H9 (cell line): ENCODE results near the gene HS6ST1. TPM values are rescaled to one million over a fixed set of nuclear protein-coding genes. Genes with fewer than 3 reads are reported as not detected.

Source experiments
- DNase-seq: peaks from one replicate; pipeline ENCODE4 v3.0.0-alpha.2; 2017
- H2AFZ ChIP-seq: one replicate; pipeline ENCODE4 v1.6.1; 2013; ENCODE audit warnings: mild to moderate bottlenecking, low read length, control low read depth, moderate library complexity
- H2AK5ac ChIP-seq: 2 replicates; pipeline ENCODE4 v1.6.1; 2013; ENCODE audit warnings: low read length, control low read depth, mixed read lengths; ENCODE audit not compliant: insufficient read length
- H2BK120ac ChIP-seq: one replicate; pipeline ENCODE4 v1.6.1; 2013; ENCODE audit warnings: low read depth, mild to moderate bottlenecking, low read length, control low read depth, inconsistent platforms; ENCODE audit not compliant: poor library complexity, severe bottlenecking
- H2BK12ac ChIP-seq: 2 replicates; pipeline ENCODE4 v1.6.1; 2013; ENCODE audit warnings: low read length, control low read depth, mixed read lengths, low read depth; ENCODE audit not compliant: insufficient read length
- H2BK15ac ChIP-seq: 2 replicates; pipeline ENCODE4 v1.6.1; 2013; ENCODE audit warnings: low read depth, low read length, control low read depth
- H2BK20ac ChIP-seq: one replicate; pipeline ENCODE4 v1.6.1; 2013; ENCODE audit warnings: low read depth, mild to moderate bottlenecking, low read length, control low read depth, inconsistent platforms; ENCODE audit not compliant: poor library complexity, severe bottlenecking
- H2BK5ac ChIP-seq: 2 replicates; pipeline ENCODE4 v1.6.1; 2013; ENCODE audit warnings: low read length, control low read depth, mixed read lengths; ENCODE audit not compliant: insufficient read length
- H3K14ac ChIP-seq: 2 replicates; pipeline ENCODE4 v1.6.1; 2013; ENCODE audit warnings: low read length, control low read depth; ENCODE audit not compliant: insufficient read depth
- H3K18ac ChIP-seq: 2 replicates; pipeline ENCODE4 v1.6.1; 2013; ENCODE audit warnings: low read depth, mild to moderate bottlenecking, mixed read lengths, low read length, control low read depth; ENCODE audit not compliant: insufficient read length
- H3K23ac ChIP-seq: 2 replicates; pipeline ENCODE4 v1.6.1; 2013; ENCODE audit warnings: low read length, control low read depth, mixed read lengths, low read depth; ENCODE audit not compliant: insufficient read length
- H3K23me2 ChIP-seq: 2 replicates; pipeline ENCODE4 v1.6.1; 2013; ENCODE audit warnings: low read depth, mild to moderate bottlenecking, mixed read lengths, low read length, control low read depth; ENCODE audit not compliant: insufficient read length, poor library complexity, severe bottlenecking
- H3K27ac ChIP-seq: 2 replicates; pipeline ENCODE4 v1.5.1; 2013; ENCODE audit warnings: low read length, control low read depth, mixed read lengths, low read depth; ENCODE audit not compliant: insufficient read length
- H3K27me3 ChIP-seq: 2 replicates; pipeline ENCODE4 v1.6.1; 2013; ENCODE audit warnings: low read length, control low read depth, inconsistent platforms; ENCODE audit not compliant: insufficient read depth
- H3K4ac ChIP-seq: 2 replicates; pipeline ENCODE4 v1.6.1; 2013; ENCODE audit warnings: low read depth, mild to moderate bottlenecking, control low read depth, inconsistent platforms, low read length, moderate library complexity
- H3K4me1 ChIP-seq: 2 replicates; pipeline ENCODE4 v1.6.1; 2013; ENCODE audit warnings: low read length, control low read depth, inconsistent platforms; ENCODE audit not compliant: insufficient read depth
- H3K4me2 ChIP-seq: 2 replicates; pipeline ENCODE4 v1.6.1; 2013; ENCODE audit warnings: low read length, control low read depth, mixed read lengths; ENCODE audit not compliant: insufficient read length, insufficient read depth
- H3K56ac ChIP-seq: 2 replicates; pipeline ENCODE4 v1.6.1; 2013; ENCODE audit warnings: low read depth, mild to moderate bottlenecking, mixed read lengths, low read length, control low read depth; ENCODE audit not compliant: insufficient read length
- H3K79me1 ChIP-seq: 2 replicates; pipeline ENCODE4 v1.6.1; 2013; ENCODE audit warnings: low read depth, mild to moderate bottlenecking, moderate library complexity, low read length, control low read depth, inconsistent platforms; ENCODE audit not compliant: insufficient read depth, poor library complexity, severe bottlenecking
- H3K79me2 ChIP-seq: 2 replicates; pipeline ENCODE4 v1.6.1; 2013; ENCODE audit warnings: low read length, control low read depth, inconsistent platforms; ENCODE audit not compliant: insufficient read depth
- H3K9ac ChIP-seq: 2 replicates; pipeline ENCODE4 v1.6.1; 2013; ENCODE audit warnings: low read length, control low read depth, mixed read lengths; ENCODE audit not compliant: insufficient read length; ENCODE audit errors: extremely low read depth
- H3K9me3 ChIP-seq: one replicate; pipeline ENCODE4 v1.6.1; 2013; ENCODE audit warnings: low read depth, low read length, inconsistent platforms; ENCODE audit not compliant: control insufficient read depth
- H3T11ph ChIP-seq: one replicate; pipeline ENCODE4 v1.6.1; 2013; ENCODE audit warnings: mild to moderate bottlenecking, low read length, control low read depth, inconsistent platforms
- H4K20me1 ChIP-seq: one replicate; pipeline ENCODE4 v1.6.1; 2013; ENCODE audit not compliant: control insufficient read depth, insufficient read length, insufficient read depth
- H4K5ac ChIP-seq: 2 replicates; pipeline ENCODE4 v1.6.1; 2013; ENCODE audit warnings: low read depth, mild to moderate bottlenecking, mixed read lengths, low read length, control low read depth; ENCODE audit not compliant: insufficient read length
- H4K8ac ChIP-seq: replicated peaks from 2 replicates; pipeline ENCODE4 v1.6.1; 2013; ENCODE audit warnings: low read length, control low read depth, mixed read lengths, low read depth; ENCODE audit not compliant: insufficient read length
- H4K91ac ChIP-seq: 2 replicates; pipeline ENCODE4 v1.6.1; 2013; ENCODE audit warnings: low read depth, mild to moderate bottlenecking, moderate library complexity, mixed read lengths, low read length, control low read depth; ENCODE audit not compliant: insufficient read length
- H3K27ac Mint-ChIP-seq, 3 experiments: 2 replicates in 2 of 3; 3 replicates in 1 of 3; pipeline ENCODE4 v1.8.0; 2020 to 2021; ENCODE audit warnings: mixed read lengths in 3 of 3, mild to moderate bottlenecking in 1 of 3, moderate library complexity in 1 of 3
- H3K27me3 Mint-ChIP-seq: 2 replicates; pipeline ENCODE4 v1.8.0; 2021; ENCODE audit warnings: low read depth, mild to moderate bottlenecking, moderate library complexity, mixed read lengths
- H3K36me3 Mint-ChIP-seq, 3 experiments: 2 replicates in 2 of 3; 3 replicates in 1 of 3; pipeline ENCODE4 v1.8.0; 2020 to 2021; ENCODE audit warnings: low read depth in 3 of 3, mixed read lengths in 3 of 3; ENCODE audit not compliant: insufficient read depth in 1 of 3
- H3K4me1 Mint-ChIP-seq, 2 experiments: 2 replicates each; pipeline ENCODE4 v1.8.0; 2020; ENCODE audit warnings: mixed read lengths in 2 of 2
- H3K4me3 Mint-ChIP-seq, 2 experiments: 2 replicates in 1 of 2; 3 replicates in 1 of 2; pipeline ENCODE4 v1.8.0; 2020 to 2021; ENCODE audit warnings: mild to moderate bottlenecking in 2 of 2, mixed read lengths in 2 of 2, moderate library complexity in 1 of 2
- H3K9me3 Mint-ChIP-seq, 2 experiments: 2 replicates in 1 of 2; 3 replicates in 1 of 2; pipeline ENCODE4 v1.8.0; 2020; ENCODE audit warnings: mild to moderate bottlenecking in 2 of 2, mixed read lengths in 2 of 2, moderate library complexity in 1 of 2
- CTCF ChIP-seq: fragments of 200-600 bp; sonication (generic); conservative IDR thresholded peaks from 3 replicates; pipeline ENCODE4 v1.8.0; 2021; ENCODE audit warnings: antibody characterized with exemption, mild to moderate bottlenecking
- WGBS: extraction: QIAGEN DNeasy Blood & Tissue Kit; methylation state at CpG from one replicate; pipeline ENCODE4 v1.1.7; 2013; ENCODE audit warnings: missing lambda C conversion rate, low lambda C conversion rate, mixed read lengths; ENCODE audit not compliant: insufficient read length; ENCODE audit errors: extremely low coverage; 5-methylcytosine and 5-hydroxymethylcytosine counted together
- total RNA-seq: library from RNA; stranded (reverse); gene quantifications from 2 replicates; pipeline ENCODE4 v1.2.1, GENCODE V29; 2021

HS6ST1 gene
- total RNA-seq, 1 experiment from 2014 or later = 60.2 TPM

GRCh38 chr2:128326346-128326745 is 7.7 kb upstream of the HS6ST1 start:
- Histone ChIP-seq H3K9ac (no peak overlapping the region), H2AK5ac (no peak overlapping the region), H3K27ac (no peak overlapping the region), H4K5ac (no peak overlapping the region), H3K4me1 (no peaks in the 10 kb centered on the region), H2BK12ac (no peak overlapping the region), H3K79me1 (no peaks in the 10 kb centered on the region), H3K14ac (no peak overlapping the region), H2BK15ac (no peak overlapping the region), H3K23me2 (no peaks in the 10 kb centered on the region), H4K8ac (no peak overlapping the region), H3T11ph (no peak overlapping the region), H3K23ac (no peak overlapping the region), H3K4me2 (no peak overlapping the region), H3K56ac (no peak overlapping the region), H4K91ac (no peak overlapping the region), H4K20me1 (no peaks in the 10 kb centered on the region), H2BK20ac (no peak overlapping the region), H3K9me3 (no peaks in the 10 kb centered on the region), H3K4ac (no peak overlapping the region), H2BK5ac (no peak overlapping the region), H2AFZ (no peak overlapping the region), H3K27me3 (no peaks in the 10 kb centered on the region), H3K18ac (no peak overlapping the region), H3K79me2 (no peaks in the 10 kb centered on the region), H2BK120ac (no peak overlapping the region)
- Mint-ChIP-seq H3K27ac (no peak overlapping the region), H3K4me1 (peaks cover 9 to 15% of the 10 kb centered on the region in 2 experiments), H3K9me3 (peaks cover 2 to 3% of the 10 kb centered on the region in 2 experiments; a peak in 4 of 5 replicates), H3K36me3 (peaks cover 0 to 1% (median 0%) of the 10 kb centered on the region in 3 experiments; a peak in 2 of 7 replicates), H3K4me3 (no peak overlapping the region), H3K27me3 (peaks cover 6% of the 10 kb centered on the region)
- no CpG with 5 or more reads among the region's 4 CpGs for WGBS
- no peak for TF ChIP-seq CTCF
- no peak for DNase-seq
